HG03354 (cell line): ENCODE data around the gene TJP2.

Source experiments
- ATAC-seq: cut with Tn5 transposase; IDR thresholded peaks from one replicate; pipeline ENCODE4 v1.9.1; 2021; ENCODE audit warnings: mild to moderate bottlenecking; ENCODE audit not compliant: unreplicated experiment, poor library complexity, severe bottlenecking

Gene TJP2

GRCh38 chr9:69218166-69218565 lies 44.1 kb downstream of the TJP2 start:
- no peak for ATAC-seq

- ATAC-seq, result no peak
Measured at GRCh38 chr9:69221036-69221435, 47.0 kb downstream of the TJP2 start.

GRCh38 chr9:69222970-69223369 lies 48.9 kb downstream of the TJP2 start:
- no peak for ATAC-seq

GRCh38 chr9:69223605-69224004 lies 49.5 kb downstream of the TJP2 start:
- no peak for ATAC-seq

GRCh38 chr9:69229367-69229766 lies 55.3 kb downstream of the TJP2 start:
- ATAC-seq, result no peak

GRCh38 chr9:69232135-69232534 lies 58.1 kb downstream of the TJP2 start:
- ATAC-seq, result no peak

GRCh38 chr9:69234683-69235082 lies 60.6 kb downstream of the TJP2 start:
- ATAC-seq, result no peak

GRCh38 chr9:69236188-69236587 lies 62.1 kb downstream of the TJP2 start:
- ATAC-seq, result no peak

GRCh38 chr9:69237702-69238295 lies 63.7 kb downstream of the TJP2 start:
- ATAC-seq, result no peak

- ATAC-seq, result no peak
Measured at GRCh38 chr9:69243116-69243515, 69.0 kb downstream of the TJP2 start.

- no peak for ATAC-seq
Measured at GRCh38 chr9:69246629-69247028, 72.6 kb downstream of the TJP2 start.

- ATAC-seq, result no peak
Measured at GRCh38 chr9:69248005-69248404, 73.9 kb downstream of the TJP2 start.

- ATAC-seq, result no peak
Measured at GRCh38 chr9:69249337-69249736, 75.3 kb downstream of the TJP2 start.

- no peak for ATAC-seq
Measured at GRCh38 chr9:69250681-69251080, 76.6 kb downstream of the TJP2 start.

- ATAC-seq, result no peak
Measured at GRCh38 chr9:69252436-69252835, 78.4 kb downstream of the TJP2 start.

- ATAC-seq, result no peak
Measured at GRCh38 chr9:69253057-69253456, 79.0 kb downstream of the TJP2 start.

GRCh38 chr9:69254223-69254622 lies 80.1 kb downstream of the TJP2 start:
- ATAC-seq, result no peak

- no peak for ATAC-seq
Measured at GRCh38 chr9:69255591-69255990, 81.5 kb downstream of the TJP2 start.

GRCh38 chr9:69258551-69258950 lies 84.5 kb downstream of the TJP2 start:
- ATAC-seq, result no peak

- no peak for ATAC-seq
Measured at GRCh38 chr9:69260161-69260560, 86.1 kb downstream of the TJP2 start.

GRCh38 chr9:69261636-69262035 lies 87.6 kb downstream of the TJP2 start:
- no peak for ATAC-seq

GRCh38 chr9:69264526-69264925 lies 90.4 kb downstream of the TJP2 start:
- ATAC-seq, result no peak
